GM19043 (cell line): ENCODE measurements around the gene ITGB5.

Experiments used
- ATAC-seq: cut with Tn5 transposase; IDR thresholded peaks from one replicate; pipeline ENCODE4 v1.9.1; 2021; ENCODE audit warnings: low read depth; ENCODE audit not compliant: unreplicated experiment

The ITGB5 gene

DNA sequence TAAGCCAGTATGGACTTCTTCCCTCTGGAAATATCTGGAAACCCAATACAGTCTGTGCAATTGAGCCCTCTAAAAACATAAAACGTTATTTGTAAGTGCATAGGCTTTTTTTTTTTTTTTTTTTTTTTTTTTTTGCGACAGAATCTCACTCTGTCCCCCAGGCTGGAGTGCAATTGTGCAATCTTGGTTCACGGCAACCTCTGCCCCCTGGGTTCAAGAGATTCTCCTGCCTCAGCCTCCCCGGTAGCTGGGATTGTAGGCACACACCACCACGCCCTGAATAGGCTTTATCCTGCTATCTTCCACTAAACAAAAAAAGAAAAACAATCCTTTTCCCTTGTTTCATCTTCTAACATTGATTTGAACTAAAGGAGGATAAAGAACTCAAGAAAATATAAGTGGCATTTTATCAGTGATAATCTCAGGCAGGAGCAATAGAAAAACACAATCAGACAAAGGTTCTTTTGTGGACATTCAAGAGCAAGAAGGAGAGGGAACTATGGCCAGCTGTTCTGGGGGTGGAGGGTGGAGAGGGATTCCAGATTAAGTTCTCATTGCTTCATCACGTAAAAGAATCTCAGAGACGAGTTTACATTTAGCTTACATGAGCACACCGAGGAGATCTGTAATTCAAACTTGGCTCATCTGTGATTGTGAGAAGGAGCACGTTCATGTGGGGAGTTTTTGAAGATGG, 68.6 kb downstream of the ITGB5 start:
- no peak for ATAC-seq

DNA sequence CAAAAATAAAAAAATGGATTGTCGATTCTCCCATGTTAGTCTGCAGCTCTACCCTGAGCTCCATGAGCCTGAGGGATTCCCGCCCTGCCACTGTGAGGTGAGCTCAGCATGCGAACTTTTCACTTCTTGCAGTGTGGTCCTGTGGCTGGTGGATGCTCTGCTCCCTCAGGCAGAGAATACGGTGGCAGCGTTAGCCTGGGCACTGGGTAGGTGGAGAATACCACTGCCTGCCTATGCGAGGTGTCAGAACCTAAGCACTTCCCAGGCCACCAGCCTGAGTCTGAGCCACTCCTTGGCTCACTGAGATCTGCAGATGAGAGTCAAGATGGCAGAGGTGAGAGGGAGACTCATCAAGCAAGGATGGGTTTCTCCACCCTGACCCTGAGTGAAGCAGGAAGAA, 70.1 kb downstream of the ITGB5 start:
- no peak for ATAC-seq

DNA sequence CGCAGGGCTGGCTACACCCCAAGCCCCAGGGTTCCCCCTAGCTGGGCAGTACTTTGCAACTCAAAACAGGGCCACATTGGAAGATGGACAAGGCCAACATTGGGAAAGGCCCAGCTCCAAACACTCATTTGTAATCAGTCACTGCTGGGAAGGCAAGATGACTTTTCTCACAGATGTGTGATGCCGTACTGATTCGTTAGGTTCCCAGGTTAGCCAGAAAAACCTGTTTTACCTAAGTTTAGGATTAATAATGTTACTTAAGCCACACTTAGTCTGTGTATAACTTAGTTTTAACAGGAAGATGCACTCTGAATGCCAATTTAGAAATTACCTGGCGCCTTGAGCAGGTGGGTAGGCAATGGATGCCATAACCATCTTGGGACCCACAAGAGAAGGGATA, 71.0 kb downstream of the ITGB5 start:
- ATAC-seq: no peak

DNA sequence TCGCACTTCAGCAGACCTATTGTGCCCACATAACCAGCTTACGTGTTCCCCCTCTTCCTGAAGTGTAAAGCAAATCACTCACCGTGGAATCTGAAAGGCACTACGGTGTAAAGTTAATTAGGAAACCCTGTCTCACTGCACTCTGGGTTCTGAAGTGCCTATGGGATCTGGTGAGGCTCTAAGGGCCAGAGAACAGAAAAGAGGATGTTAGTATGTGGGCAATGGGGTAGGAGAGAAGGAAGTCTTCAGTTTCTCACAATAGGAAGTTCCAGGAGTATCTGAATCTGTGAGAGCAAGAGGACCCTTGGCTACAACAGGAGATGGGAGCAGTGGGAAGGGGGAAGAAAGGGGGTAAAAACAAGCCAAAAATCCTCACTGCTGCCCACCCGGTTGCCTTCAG, 71.4 kb downstream of the ITGB5 start:
- ATAC-seq: no peak

DNA sequence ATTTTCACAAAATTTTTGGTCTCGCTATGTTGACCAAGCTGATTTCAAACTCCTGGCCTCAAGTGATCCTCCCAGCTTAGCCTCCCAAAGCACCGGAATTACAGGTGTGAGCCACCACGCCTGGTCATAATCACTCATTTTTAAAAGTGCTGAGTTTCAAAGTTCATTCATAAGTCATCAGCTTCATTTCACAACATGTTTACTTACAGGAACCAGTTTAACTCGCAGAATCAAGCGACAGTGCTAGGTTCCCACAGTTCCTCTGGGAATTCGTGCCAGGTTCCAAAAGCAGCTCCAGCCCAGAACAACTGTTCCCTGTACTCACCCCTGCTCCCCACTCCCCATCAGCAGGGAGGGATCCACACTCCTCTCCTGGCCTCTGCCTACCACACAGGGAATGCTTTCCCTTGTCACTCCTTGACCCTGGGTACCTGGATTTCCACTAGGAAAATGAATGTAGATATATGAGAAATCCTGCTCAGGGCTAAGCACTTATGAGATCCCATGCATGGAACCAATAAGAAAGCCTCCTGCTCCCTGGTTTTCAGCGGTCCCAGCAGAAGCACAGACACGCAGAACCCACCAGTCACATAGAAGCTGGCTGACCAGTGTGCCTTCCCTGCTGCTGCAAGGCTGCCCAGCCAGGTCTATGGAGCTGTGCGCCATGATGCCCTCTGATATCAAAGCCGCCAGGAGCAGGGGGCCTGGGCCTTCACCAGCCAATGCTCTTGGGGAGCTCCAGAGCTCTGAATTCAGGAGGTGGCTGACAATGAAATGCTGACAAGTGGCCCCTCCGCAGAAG, 72.3 kb downstream of the ITGB5 start:
- ATAC-seq: no peak

DNA sequence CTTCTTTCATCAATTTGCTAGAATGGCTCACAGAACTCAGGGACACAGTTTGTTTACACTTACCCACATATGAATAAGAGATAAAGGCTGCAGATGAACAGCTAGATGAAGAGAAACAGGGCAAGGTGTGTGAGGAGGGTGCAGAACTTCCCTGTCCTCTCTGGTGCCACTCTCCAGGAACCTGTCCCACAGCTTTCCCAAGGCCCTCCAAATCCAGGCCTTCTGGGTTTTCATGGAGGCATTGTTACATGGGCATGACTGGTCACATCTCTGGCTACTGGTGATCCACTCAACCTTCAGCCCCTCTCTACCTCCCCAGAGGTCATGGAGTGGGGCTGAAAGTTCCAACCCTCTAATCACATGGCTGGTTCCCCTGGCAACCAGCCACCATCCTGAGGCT, 73.6 kb downstream of the ITGB5 start:
- no peak for ATAC-seq

DNA sequence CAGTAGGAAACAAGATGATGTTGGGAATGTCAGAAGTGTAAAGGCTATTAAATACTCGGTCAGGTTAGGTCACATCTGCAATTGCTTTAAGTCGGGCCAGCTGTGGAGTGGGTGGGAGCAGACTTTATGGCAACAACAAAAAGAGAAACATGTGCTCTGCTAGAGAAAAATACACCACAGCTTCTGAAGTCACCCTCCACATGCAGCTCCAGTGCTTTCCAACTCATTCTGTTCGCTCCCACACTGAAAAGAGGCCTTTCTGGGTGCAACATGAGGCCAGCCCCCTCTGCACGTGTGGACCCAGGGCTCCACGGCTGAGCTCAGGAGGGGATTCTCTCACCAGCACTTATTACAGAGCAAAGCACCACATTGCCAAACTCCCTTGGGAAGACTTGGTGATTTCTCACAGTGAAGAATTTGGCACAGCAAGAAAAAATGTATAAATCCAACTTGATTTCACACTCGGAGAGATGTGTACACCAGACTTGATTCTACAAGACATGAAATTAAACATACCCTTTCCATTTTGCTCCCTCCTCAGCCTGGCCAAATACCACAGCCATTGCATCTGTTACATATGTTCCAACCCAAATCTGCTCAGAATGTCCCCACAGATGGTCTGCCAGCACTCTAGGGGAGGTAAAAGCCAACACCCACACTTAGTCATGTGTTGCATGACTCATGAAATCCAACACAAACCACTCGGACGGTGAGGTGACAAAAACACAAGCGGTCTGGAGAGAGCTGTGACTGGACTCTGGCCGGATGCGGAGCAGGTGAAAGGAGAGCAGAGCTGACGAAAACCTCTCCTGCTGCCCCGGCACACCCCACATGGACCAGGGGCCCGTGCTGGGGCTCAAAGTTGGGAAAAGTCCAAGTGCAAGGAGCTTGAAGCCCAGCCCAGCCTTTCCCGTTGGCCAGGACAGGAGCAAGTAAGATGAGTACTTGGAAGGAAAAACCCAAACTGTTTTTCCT, 74.6 kb downstream of the ITGB5 start:
- ATAC-seq: no peak

DNA sequence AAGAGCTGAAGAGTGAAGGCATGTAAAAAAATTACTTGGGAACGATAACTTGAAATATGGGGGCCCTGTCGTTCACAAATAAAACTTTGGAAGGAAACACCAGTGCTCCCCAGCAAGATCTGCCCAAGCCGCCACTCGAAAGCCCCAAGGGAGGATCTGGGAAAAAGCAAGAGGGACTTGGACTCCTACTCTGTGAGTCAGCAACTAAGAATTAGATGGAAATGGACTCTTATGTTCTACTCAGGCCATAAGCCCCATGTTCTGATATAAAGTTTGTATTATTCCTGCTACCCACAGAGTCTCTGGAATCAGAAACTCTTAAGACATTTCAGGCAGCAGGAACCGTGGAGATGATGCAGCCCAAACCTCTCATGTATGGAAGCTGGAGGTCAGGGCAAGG, 75.7 kb downstream of the ITGB5 start:
- no peak for ATAC-seq

DNA sequence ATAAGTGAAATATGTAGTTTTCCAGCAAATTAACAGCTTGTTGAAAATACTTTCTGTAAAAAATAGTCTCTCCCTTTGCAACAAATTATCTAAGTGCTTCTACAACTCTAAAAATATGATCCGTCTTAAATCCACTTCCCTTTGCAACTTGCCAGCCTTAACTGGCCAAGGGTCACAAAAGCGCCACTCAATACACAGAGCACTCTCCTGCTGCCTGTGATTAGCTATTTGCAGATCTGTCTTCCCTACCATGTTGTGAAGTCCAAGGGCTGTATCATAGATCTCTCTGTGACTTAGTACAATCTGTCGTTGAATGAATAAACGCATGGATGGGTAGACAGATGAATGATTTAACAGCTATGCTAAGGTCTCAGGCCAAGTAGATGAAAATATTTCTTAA, 76.2 kb downstream of the ITGB5 start:
- ATAC-seq: no peak

DNA sequence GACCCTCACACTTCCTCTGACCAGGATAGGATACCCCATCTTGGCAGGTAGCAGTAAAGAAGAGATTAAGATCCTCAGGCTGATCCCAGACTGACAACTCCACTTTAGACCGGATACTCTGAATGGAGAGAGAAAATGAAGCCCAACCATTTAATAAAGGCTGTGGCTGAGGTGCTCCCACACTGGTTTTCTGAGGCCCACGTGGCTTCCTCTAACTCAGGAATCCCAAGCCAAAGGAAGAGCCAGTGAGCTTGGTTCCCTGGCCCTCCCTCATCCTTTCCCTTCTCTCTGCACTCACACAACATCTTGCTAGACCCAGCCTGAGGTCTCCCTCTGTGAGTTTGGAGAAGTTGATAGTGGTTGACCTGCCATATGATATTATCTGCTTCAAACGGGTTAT, 78.1 kb downstream of the ITGB5 start:
- no peak for ATAC-seq

DNA sequence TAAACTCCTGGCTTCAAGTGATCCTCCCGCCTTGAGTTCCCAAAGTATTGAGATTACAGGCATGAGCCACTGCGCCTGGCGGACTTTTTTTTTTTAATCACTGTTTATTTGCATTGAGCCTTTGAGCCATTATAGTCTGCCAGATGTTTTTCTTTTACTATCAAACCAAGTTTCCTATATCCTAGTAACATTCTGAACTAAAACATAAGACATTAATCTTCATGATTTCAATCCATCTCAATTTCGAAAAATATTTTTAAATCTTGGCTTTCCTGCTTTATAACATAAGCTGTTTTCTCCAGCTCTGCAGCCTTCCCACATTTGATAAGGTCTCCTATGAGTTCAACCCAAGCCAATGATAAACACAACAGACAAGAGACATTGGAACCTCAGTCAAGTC, 81.5 kb downstream of the ITGB5 start:
- ATAC-seq: no peak

DNA sequence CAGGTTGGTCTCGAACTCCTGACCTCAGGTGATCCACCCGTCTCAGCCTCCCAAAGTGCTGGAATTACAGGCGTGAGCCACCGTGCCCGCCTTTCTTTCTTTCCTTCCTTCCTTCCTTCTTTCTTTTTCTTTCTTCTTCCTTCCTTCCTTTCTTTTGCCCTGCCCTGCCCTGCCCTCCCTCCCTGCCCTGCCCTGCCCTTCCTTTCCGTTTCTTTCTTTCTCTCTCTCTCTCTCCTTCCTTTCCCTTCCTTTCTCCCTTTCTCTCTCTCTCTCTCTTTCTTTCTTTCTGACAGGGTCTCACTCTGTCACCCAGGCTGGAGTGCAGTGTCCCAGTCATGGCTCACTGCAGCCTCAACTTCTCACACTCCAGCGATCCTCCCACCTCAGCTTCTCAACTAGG, 82.3 kb downstream of the ITGB5 start:
- no peak for ATAC-seq

DNA sequence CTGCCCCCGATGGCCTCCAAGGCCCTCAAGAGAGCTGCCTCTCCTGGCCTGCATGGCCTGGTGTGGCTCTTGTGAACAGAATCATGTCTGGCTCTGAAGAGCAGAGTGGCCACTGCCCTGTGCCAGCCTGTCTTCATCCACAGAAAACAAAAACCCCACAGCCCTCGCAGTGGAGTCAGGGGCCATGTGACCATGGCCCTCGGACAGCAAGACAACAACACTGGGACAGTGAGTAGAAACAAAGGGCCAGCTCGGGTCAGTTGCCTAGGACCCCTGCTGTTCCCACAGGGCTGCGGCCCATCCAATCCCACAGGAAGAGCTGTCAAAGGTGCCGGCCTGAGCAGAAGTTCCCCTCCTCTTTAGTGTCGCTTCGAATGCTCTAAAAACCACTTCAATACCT, 84.5 kb downstream of the ITGB5 start:
- ATAC-seq: no peak

DNA sequence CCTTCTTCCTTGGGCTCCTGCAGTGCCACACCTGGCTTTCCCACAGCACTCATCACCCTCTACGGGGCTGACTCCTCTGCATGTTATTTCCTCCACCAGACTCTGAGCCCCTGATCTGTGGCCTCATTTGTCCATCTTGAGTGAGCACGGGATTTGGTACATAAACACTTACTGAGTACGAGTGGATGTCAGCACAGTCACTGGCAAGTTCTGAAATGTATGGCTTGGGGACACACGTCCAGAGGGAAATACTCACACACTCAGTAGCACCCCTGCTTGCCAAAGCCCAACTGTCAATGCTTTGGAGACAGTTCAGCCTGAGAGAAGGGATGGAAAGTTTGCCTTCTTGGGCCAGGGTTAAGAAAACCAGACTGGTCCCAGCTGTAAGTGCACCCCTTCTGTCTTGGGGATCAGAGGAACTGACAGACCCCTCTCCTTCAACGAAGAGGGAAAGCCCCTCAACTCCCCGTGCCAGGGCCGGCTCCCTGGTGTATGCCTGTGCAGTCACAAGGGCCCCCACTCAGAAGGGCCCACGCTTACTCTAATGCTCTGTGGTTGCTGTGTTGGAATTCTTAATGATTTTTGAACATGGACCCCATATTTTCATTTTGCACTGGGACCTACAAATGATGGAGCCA, 85.0 kb downstream of the ITGB5 start:
- ATAC-seq: no peak

DNA sequence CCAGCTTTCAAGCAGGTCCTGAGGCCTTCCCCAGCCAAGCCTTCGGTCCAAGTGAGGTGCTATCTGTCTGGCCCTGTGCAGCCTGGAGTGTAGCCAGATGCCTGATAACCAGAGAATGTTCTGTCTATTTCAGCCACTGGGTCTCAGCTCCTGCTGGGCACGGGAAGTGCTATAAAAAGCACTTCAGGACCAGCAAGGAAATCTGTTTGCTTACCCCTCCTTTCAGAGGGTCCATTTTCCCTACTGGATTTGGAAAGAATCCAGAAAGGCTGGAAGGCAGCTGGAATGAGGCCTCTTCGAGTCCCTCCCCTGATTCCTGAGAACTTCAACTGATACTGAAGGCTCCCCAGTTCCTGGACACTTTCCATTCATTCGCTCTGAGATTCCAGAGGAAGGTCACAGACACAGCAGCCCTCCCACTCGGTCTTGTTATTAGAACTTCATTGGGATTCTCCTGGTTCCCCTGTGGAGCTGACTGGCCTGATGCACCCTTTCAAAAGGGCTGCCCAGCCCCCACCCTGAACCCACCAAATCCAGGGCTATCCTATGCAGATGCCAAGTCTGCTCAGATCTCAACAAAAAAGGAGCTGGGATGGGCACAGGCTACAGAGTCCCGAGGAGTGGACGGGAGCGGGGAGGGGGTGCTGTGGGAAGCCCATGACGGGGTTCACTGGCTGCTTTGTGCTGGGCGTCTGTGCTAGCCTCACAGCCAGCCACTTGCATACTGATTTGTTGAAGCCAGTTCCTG, 86.5 kb downstream of the ITGB5 start:
- ATAC-seq: no peak

DNA sequence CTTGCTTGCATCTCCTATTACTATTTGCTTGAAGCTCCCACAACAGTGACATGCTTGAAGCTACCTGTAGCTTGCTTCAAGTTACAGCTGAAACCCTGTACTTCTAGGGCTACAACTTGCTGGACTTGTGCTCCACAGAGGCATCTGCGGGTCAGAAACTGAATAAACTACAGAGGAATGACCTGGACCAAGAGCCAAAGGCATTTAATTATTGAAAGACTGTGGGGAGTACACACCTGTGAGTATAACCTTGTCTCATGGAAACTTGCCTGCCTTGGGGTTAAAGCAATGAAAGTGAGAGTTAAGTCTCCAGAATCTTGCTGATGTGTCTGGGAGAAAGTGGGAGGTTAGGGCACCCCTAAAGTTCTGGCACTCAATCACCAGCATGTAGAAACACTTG, 87.1 kb downstream of the ITGB5 start:
- ATAC-seq: no peak

DNA sequence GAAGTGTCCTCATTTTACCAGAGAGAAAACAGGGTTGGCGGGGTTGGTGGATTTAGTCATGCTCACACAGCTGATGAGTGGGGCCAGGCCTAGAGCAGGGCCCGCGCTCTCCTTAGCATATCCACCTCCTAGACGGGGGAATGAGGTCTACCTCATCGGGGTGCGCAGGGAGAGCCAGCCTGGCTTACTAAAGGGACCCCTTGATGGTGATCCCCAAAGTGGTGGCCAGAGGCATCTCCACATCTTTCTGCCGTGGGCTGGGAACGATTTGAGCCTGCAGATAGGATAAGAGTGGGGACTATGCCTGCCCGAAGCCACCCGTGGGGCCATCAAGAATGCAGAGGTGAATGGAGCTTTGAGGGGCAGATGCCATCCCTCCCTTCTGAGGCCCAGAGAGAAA, 87.5 kb downstream of the ITGB5 start:
- no peak for ATAC-seq

DNA sequence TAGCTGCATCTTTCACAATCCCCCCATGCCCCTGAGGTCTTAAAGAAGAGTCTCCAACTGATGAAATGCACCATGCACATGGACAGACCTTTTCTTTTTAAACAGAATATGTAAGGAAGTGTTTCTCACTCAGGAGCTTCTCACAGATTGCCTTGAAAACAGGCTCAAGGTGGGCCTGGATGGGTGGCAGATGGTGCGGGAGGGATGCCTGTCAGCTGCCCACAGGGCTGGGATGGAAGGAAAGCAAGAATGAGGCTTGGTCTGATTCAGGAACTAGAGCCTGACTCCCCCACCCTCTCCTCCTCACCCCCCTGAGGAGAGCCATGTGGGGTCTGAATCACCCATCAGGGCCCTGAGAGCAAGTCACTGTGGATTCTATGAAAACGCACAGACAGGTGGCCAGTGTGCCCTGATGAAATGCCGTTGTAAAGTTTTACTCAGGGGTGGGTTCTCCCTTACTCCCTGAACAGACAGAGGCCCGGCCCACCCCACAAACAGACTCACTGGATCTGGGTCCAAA, 89.7 kb downstream of the ITGB5 start:
- ATAC-seq: no peak

DNA sequence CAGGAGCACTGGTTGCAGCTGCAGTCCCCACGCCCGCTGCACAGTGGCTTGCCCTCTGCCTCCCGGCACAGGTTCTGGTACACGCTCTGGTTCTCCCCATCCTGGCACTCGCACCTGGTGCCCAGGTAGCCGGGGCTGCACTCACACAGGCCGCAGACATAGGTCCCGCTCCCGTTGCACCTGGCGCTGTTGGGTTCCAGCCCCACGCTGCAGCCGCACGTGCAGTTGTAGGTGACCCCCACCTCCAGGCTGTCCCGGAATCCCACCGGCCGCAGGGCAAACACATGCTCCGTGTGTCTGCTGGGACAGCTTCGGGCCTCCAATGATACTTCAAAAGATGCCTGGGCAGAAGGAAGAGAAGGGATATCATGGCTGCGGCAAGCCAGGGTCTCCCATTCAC, 90.7 kb downstream of the ITGB5 start:
- no peak for ATAC-seq
